Adipose tissue (tissue), 3 donors: ENCODE measurements around the gene RIMKLA. TPM values are rescaled to one million over a fixed set of nuclear protein-coding genes. Genes with fewer than 3 reads are reported as not detected.

Experiments used
- H3K27ac ChIP-seq: one replicate; pipeline ENCODE4 v1.5.1; 2013; ENCODE audit warnings: low read depth, low read length
- WGBS, 3 donors: extraction: QIAGEN DNeasy Blood & Tissue Kit; methylation state at CpG; one replicate each; pipeline ENCODE4 v1.1.7; 2013; 5-methylcytosine and 5-hydroxymethylcytosine counted together
- polyA plus RNA-seq, 3 donors: library from polyadenylated mRNA; stranded (reverse); fragments of 200-250 nt; gene quantifications; one replicate each; pipeline ENCODE4 v1.2.3, GENCODE V29; 2013
- donor health status: healthy with polysubstance abuse.
- donor health status: Bipolar disorder and iron deficiency.
- donor health status: healthy.

RIMKLA gene
- polyA plus RNA-seq, 3 donors: 0.10 to 0.64 (median 0.11) TPM

DNA sequence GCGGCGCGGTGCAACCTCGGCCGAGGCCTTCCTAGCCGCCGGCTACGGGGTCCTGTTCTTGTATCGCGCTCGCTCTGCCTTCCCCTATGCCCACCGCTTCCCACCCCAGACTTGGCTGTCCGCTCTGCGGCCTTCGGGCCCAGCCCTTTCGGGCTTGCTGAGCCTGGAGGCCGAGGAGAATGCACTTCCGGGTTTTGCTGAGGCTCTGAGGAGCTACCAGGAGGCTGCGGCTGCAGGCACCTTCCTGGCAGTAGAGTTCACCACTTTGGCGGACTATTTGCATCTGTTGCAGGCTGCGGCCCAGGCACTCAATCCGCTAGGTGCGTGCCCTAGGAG lies 76.1 kb downstream of the RIMKLA start:
- 0 to 1% (median 0%) methylated on average over 23 of the region's 23 CpGs for WGBS, 3 donors
- H3K27ac ChIP-seq: peak overlapping the region; percentile 79

- 54 to 88% (median 88%) methylated on average over 2 of the region's 2 CpGs for WGBS, 3 donors
- H3K27ac ChIP-seq: no peak overlapping the region
These were observed 80.6 kb downstream of the RIMKLA start for GRCh38 chr1:42461196-42461595.

- H3K27ac ChIP-seq: no peak within 1 kb of the TSS
- WGBS, 3 donors: 1% methylated on average over 59 of the region's 59 CpGs
These were observed 82.5 kb downstream of the RIMKLA start, which contains the start of gene CCDC30 for GRCh38 chr1:42462828-42463763. Gene CCDC30, plus strand, starts transcription at chr1:42463286. Its CDS starts 17,266 bp downstream, at chr1:42480552.

DNA sequence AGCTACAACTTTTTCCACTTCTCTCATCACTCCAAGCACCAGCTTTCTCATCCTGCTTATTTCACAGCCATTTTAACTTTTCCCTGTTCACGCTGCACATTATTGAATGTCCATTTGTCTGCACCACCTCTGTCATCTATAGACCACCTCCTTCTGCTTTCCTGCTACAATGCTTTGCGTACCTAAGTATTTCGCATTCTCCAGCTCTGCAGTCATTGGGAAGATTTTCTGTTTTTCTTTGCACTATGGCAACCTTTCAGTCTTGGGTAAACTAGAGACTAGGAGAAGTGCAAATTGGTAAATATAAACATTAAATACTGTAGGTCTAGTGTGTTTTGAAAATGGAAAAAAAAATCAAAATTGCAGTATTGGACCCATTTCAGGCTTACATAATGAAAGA lies 83.3 kb downstream of the RIMKLA start:
- H3K27ac ChIP-seq: no peak overlapping the region
- WGBS, 3 donors: 29 to 86% (median 82%) methylated on average over 3 of the region's 3 CpGs

DNA sequence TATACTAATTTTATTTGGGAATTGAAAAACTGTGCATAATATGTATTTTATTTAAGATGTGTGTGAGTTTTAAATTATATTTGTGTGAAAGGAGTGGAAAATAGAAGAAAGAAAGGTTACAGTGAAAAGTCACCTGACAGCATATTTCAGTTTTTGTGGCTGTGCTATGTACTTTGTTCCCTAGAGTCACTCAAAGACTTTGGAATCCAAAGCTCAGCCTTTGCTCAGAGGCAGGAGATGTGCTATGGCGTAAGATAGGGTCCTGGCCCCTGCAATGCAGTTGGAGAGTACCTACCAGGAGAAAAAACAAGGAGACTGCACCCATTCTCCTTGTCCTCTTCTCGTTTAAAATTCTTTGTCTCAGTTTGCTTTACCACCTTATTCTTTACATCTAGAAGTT lies 85.4 kb downstream of the RIMKLA start:
- H3K27ac ChIP-seq: no peak overlapping the region
- WGBS, 3 donors: 83 to 88% (median 86%) methylated on average over 2 of the region's 2 CpGs

- no peak overlapping the region for H3K27ac ChIP-seq
- WGBS, 3 donors: 92 to 97% (median 96%) methylated on average over 2 of the region's 2 CpGs
These were observed 89.1 kb downstream of the RIMKLA start for GRCh38 chr1:42469727-42470126.

Other genes with a start within 250 kb of the RIMKLA start
- 1 to 10 TPM in 2 of 3 donors, not detected in 1; 1.1 to 1.5 TPM for gene GUCA2B, start 227.4 kb upstream of the RIMKLA start, polyA plus RNA-seq
- under 1 TPM in 1 of 3 donors, not detected in 2; 0.70 TPM for gene GUCA2A, start 216.0 kb upstream of the RIMKLA start, polyA plus RNA-seq
- gene FOXJ3, start 45.6 kb upstream of the RIMKLA start, polyA plus RNA-seq: 10 to 100 TPM in 2 of 3 donors, 1 to 10 TPM in 1; 8.4 to 17.5 (median 13.0) TPM
- gene ZMYND12, start 75.2 kb downstream of the RIMKLA start, polyA plus RNA-seq: 1 to 10 TPM; 1.5 to 2.0 (median 1.7) TPM
- 100 to 1,000 TPM in 1 of 3 donors, 10 to 100 TPM in 2; 48.2 to 103 (median 53.9) TPM for gene PPCS, start 75.8 kb downstream of the RIMKLA start, polyA plus RNA-seq
- gene CCDC30, start 82.5 kb downstream of the RIMKLA start, polyA plus RNA-seq: 1 to 10 TPM in 1 of 3 donors, under 1 TPM in 2; 0.31 to 1.4 (median 0.90) TPM